Smooth muscle cell (in vitro differentiated cells): Measurements from ENCODE around the gene P2RY8. TPM values are rescaled to one million over a fixed set of nuclear protein-coding genes. Genes with fewer than 3 reads are reported as not detected.

Experiments used
- DNase-seq: peaks from one replicate; lab custom pipeline; 2025; ENCODE audit not compliant: unreplicated experiment; lab: John Stamatoyannopoulos, UW
- H2AFZ ChIP-seq: fragments of 200-600 bp; sonication (generic); 2 replicates; pipeline ENCODE4 v1.6.0; 2016; ENCODE audit warnings: antibody characterized with exemption, low read depth, mild to moderate bottlenecking
- H3F3A ChIP-seq: fragments of 200-600 bp; sonication (generic); 2 replicates; pipeline ENCODE4 v1.6.0; 2017; ENCODE audit warnings: antibody characterized with exemption, low read depth
- H3K27ac ChIP-seq: fragments of 200-600 bp; sonication (generic); 2 replicates; pipeline ENCODE4 v1.5.1; 2016; ENCODE audit warnings: low read depth, mild to moderate bottlenecking
- H3K27me3 ChIP-seq: fragments of 200-600 bp; sonication (generic); 2 replicates; pipeline ENCODE4 v1.6.1; 2016; ENCODE audit warnings: low read depth, mild to moderate bottlenecking
- H3K36me3 ChIP-seq: fragments of 200-600 bp; sonication (generic); 2 replicates; pipeline ENCODE4 v1.5.1; 2016; ENCODE audit warnings: low read depth
- H3K4me1 ChIP-seq: fragments of 200-600 bp; sonication (generic); 2 replicates; pipeline ENCODE4 v1.5.1; 2016; ENCODE audit warnings: low read depth
- H3K4me2 ChIP-seq: fragments of 200-600 bp; sonication (generic); 2 replicates; pipeline ENCODE4 v1.6.0; 2016; ENCODE audit warnings: mild to moderate bottlenecking
- H3K4me3 ChIP-seq: fragments of 200-600 bp; sonication (generic); 2 replicates; pipeline ENCODE4 v1.5.1; 2016; ENCODE audit warnings: mild to moderate bottlenecking
- H3K79me2 ChIP-seq: fragments of 200-600 bp; sonication (generic); 2 replicates; pipeline ENCODE4 v1.6.0; 2016; ENCODE audit warnings: low read depth, mild to moderate bottlenecking
- H3K9ac ChIP-seq: fragments of 200-600 bp; sonication (generic); 2 replicates; pipeline ENCODE4 v1.6.0; 2016; ENCODE audit warnings: low read depth
- H3K9me3 ChIP-seq: fragments of 200-600 bp; sonication (generic); replicated peaks from 2 replicates; pipeline ENCODE4 v1.5.1; 2016; ENCODE audit warnings: low read depth
- H4K20me1 ChIP-seq: fragments of 200-600 bp; sonication (generic); 2 replicates; pipeline ENCODE4 v1.6.0; 2016; ENCODE audit warnings: low read depth
- CTCF ChIP-seq: fragments of 200-600 bp; sonication (generic); IDR thresholded peaks from 2 replicates; pipeline ENCODE4 v1.5.1; 2017; ENCODE audit warnings: borderline replicate concordance, mild to moderate bottlenecking, antibody characterized with exemption; ENCODE audit not compliant: insufficient read depth, poor library complexity, severe bottlenecking
- WGBS: methylation state at CpG from one replicate; pipeline ENCODE4 v1.1.7; 2016; ENCODE audit warnings: low lambda C conversion rate; 5-methylcytosine and 5-hydroxymethylcytosine counted together
- polyA plus RNA-seq: library from polyadenylated mRNA; unstranded; fragments of >200 nt; fragmentation: Nextera tagmentation; extraction: Ambion mirVana; gene quantifications from 2 replicates; pipeline ENCODE4 v1.2.1, GENCODE V29; 2016
- total RNA-seq: library from RNA; depleted of rRNA; stranded (reverse); fragments of >200 nt; gene quantifications from 2 replicates; pipeline ENCODE4 v1.2.3, GENCODE V29; 2014

The P2RY8 gene
- total and polyA plus RNA-seq, 2 experiments from 2014 or later = not detected

DNA sequence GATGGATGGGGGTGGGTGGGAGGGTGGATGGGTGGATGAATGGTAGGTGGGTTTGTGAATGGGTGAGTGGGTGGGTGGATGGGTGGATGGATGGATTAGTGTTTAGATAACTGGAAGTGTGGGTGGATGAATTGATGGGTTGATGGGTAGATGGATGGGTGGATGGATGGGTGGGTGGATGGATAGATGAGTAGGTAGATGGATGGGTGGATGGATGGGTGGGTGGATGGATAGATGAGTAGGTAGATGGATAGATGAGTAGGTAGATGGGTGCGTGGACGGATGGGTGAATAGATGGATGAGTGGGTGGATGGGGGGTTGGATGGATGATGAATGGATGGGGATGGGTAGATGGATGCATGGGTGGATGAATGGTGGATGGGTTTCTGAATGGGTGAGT, 64.0 kb downstream of the P2RY8 start:
- Histone ChIP-seq H3K79me2 (no peaks in the 10 kb centered on the region), H4K20me1 (no peaks in the 10 kb centered on the region), H3K9ac (no peak overlapping the region), H3K9me3 (no peaks in the 10 kb centered on the region), H3F3A (no peaks in the 10 kb centered on the region), H2AFZ (no peak overlapping the region), H3K27me3 (no peaks in the 10 kb centered on the region), H3K4me1 (no peaks in the 10 kb centered on the region), H3K27ac (no peak overlapping the region), H3K4me3 (no peak overlapping the region), H3K4me2 (no peak overlapping the region), H3K36me3 (no peaks in the 10 kb centered on the region)
- WGBS = 75% methylated on average over 2 of the region's 2 CpGs
- TF ChIP-seq CTCF = no peak
- DNase-seq = no peak

GRCh38 chrX:1468250-1468772, 68.7 kb downstream of the P2RY8 start:
- H3K4me2 ChIP-seq = no peak overlapping the region

DNA sequence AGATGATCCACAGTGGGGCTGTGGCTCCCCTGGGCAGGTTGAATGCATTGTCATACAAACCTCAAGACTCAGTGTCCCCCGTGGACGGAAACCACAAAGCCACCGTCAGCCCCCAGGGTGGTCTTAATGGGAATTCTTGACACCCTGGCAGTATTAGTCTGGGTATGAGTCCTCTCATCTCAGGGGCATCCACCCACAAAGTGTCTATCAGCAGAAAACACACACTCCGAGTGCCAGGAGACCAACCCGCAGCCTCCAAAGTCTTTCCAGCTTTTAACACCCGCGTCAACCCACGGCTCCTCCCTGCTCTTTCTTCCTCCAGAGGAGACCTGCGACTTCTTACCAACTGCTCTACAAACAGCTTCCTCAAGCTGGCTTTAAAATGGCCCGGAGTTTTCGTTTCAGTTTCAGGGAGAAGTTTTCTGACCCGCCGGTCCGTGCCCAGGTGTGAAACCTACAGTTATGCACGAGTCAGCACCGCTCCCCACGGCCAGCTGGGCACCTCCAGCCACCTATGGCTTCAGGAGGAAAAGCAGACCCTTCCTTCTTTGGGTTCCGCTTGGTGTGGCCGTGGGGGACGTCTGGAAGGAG, 69.9 kb downstream of the P2RY8 start:
- no peaks in the 10 kb centered on the region for H3K79me2 ChIP-seq
- no peak overlapping the region for H3K9ac ChIP-seq
- TF ChIP-seq CTCF = no peak
- H4K20me1 ChIP-seq = no peaks in the 10 kb centered on the region
- H3K27ac ChIP-seq = no peak overlapping the region
- no peaks in the 10 kb centered on the region for H3K36me3 ChIP-seq
- no peaks in the 10 kb centered on the region for H3K4me1 ChIP-seq
- no peak for DNase-seq
- H3K27me3 ChIP-seq = no peaks in the 10 kb centered on the region
- H3K9me3 ChIP-seq = no peaks in the 10 kb centered on the region
- WGBS = 71% methylated on average over 19 of the region's 20 CpGs
- H2AFZ ChIP-seq = no peak overlapping the region
- no peak overlapping the region for H3K4me3 ChIP-seq
- no peak overlapping the region for H3K4me2 ChIP-seq
- no peaks in the 10 kb centered on the region for H3F3A ChIP-seq

More at GRCh38 chrX:1468250-1468772, 68.7 kb downstream of the P2RY8 start:
- no peak overlapping the region for H3K4me3 ChIP-seq
- TF ChIP-seq CTCF = no peak
- no peaks in the 10 kb centered on the region for H3K9me3 ChIP-seq
- no peak overlapping the region for H2AFZ ChIP-seq
- no peak overlapping the region for H3K27ac ChIP-seq
- no peak overlapping the region for H3K9ac ChIP-seq
- no peaks in the 10 kb centered on the region for H3K79me2 ChIP-seq
- H3K27me3 ChIP-seq = no peaks in the 10 kb centered on the region
- H3K36me3 ChIP-seq = no peaks in the 10 kb centered on the region
- no peak for DNase-seq
- no peaks in the 10 kb centered on the region for H4K20me1 ChIP-seq
- no peaks in the 10 kb centered on the region for H3K4me1 ChIP-seq
- no peaks in the 10 kb centered on the region for H3F3A ChIP-seq
- 75% methylated on average over 18 of the region's 20 CpGs for WGBS

DNA sequence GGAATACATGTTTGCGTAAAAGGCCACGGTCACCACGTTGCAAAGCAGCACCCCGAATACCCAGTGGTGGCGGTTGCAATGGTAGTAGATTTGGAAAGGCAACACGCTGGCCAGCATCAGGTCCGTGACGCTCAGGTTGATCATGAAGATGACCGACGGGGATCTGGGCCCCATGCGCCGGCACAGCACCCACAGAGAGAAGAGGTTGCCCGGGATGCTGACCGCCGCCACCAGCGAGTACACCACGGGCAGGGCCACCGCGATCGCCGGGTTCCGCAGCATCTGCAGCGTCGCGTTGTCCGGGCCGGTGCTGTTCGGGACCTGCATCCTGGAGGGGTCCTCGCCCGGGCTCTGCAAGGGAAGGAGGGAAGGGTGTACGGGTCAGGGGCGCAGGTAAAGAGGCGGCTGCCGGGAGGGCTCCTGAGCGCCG, 70.7 kb downstream of the P2RY8 start:
- no peaks in the 10 kb centered on the region for H3F3A ChIP-seq
- no peaks in the 10 kb centered on the region for H3K79me2 ChIP-seq
- TF ChIP-seq CTCF = no peak
- H3K4me1 ChIP-seq = no peaks in the 10 kb centered on the region
- H3K36me3 ChIP-seq = no peaks in the 10 kb centered on the region
- no peaks in the 10 kb centered on the region for H3K27me3 ChIP-seq
- no peak overlapping the region for H3K4me3 ChIP-seq
- H3K9me3 ChIP-seq = no peaks in the 10 kb centered on the region
- DNase-seq = no peak
- no peak overlapping the region for H3K9ac ChIP-seq
- no peak overlapping the region for H3K27ac ChIP-seq
- no peaks in the 10 kb centered on the region for H4K20me1 ChIP-seq
- WGBS = 91% methylated on average over 33 of the region's 36 CpGs
- H2AFZ ChIP-seq = no peak overlapping the region
- H3K4me2 ChIP-seq = no peak overlapping the region
